GM10266 (cell line): ENCODE results near the gene PCK1.

ENCODE experiments used
- DNase-seq: peaks from one replicate; pipeline ENCODE4 v3.0.0; 2012; ENCODE audit errors: extremely low spot score
- TF ChIP-seq, protein P1 (sequence below): IDR thresholded peaks from 2 replicates; pipeline ENCODE4 v1.5.1; 2012; ENCODE audit warnings: mild to moderate bottlenecking, low read depth; ENCODE audit not compliant: control insufficient read depth, insufficient read depth; ENCODE audit errors: missing control alignments

PCK1 gene

DNA sequence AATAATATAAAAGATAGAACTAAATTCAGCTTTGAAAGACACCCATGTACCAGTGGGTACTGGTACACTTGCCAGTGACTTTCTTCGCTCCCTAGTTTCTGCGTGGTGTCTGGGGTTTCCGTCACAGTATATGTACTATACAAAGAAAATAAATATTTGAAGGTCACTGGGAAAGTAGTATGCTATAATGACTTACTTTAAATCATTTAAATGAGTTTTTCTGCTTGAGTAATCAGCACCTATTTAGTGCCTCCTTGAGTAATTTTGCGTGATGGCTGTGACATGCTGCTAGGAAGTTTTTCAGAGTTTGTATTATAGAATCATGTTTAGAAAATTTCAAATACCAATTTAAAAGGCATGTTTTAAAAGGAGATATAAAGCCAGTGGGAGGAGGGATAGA is 32.8 kb upstream of the PCK1 start:
- TF ChIP-seq, protein P1, sequence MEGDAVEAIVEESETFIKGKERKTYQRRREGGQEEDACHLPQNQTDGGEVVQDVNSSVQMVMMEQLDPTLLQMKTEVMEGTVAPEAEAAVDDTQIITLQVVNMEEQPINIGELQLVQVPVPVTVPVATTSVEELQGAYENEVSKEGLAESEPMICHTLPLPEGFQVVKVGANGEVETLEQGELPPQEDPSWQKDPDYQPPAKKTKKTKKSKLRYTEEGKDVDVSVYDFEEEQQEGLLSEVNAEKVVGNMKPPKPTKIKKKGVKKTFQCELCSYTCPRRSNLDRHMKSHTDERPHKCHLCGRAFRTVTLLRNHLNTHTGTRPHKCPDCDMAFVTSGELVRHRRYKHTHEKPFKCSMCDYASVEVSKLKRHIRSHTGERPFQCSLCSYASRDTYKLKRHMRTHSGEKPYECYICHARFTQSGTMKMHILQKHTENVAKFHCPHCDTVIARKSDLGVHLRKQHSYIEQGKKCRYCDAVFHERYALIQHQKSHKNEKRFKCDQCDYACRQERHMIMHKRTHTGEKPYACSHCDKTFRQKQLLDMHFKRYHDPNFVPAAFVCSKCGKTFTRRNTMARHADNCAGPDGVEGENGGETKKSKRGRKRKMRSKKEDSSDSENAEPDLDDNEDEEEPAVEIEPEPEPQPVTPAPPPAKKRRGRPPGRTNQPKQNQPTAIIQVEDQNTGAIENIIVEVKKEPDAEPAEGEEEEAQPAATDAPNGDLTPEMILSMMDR = no peak

DNA sequence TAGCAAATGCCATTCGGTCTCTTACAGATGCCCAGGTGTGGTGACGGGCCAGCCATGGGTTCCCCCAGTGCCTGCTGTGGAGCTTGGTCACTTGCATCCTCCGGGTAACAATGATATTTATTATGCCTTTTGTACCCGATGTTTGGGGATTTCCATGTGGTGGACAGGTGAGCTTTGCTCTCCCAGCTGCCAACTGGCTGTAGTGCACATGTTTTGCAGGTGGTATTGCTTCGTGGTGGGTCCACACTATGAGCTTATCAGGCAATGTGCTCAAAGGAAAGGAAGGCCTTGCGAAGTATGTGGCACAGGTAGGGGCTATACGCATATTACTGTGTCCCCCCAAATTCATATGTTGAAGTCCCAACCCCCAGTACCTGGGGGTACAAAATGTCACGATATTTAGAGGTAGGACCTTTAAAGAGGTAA is 31.7 kb upstream of the PCK1 start:
- TF ChIP-seq, protein P1 = no peak
- DNase-seq = no peak

More for the DNA sequence above, 32.8 kb upstream of the PCK1 start:
- no peak for DNase-seq

DNA sequence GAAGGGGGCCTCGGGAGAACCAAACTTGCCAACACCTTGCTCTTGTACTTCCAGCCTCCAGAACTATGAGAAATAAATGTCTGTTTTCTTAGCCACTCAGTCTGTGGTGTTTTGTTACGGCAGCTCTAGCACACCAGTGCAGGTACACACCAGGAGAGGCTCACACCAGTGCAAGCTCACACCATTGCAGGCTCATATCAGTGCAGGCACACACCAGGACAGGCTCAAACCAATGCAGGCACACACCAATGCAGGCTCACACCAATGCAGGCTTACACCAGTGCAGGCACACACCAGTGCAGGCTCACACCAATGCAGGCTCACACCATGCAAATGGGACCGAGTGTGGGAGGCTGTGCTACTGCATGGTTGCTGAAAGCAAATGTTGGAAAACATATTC is 31.1 kb upstream of the PCK1 start:
- DNase-seq = no peak
- TF ChIP-seq, protein P1 = no peak

DNA sequence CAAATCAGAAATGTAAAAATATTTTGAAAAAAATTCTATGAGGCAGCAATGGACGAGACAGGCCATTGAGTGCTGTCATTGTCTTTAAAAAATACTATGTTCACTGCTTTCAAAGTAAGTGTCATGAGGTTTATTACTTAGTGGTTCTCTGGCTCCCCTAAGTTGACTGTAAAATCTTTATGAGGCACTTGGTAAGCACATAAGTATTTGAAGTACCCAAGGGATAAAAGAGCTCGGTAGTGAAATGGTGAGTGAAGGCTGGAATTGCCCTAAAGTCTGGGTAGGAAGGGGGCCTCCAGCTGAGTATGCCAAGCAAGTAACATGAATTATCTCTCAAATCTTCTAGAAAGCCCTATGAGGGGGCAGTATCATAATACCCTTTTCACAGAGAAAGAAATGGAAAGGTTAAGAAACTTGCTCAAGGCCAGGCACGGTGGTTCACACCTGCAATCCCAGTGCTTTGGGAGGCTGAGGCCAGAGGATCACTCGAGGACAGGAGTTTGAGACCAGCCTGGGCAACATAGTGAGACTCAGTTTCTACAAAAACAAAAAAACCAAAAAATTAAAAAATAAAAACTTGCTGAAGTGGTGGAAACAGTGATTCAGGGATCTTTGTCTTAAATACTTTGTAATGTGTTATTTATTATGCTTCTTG is 30.5 kb upstream of the PCK1 start:
- no peak for DNase-seq
- TF ChIP-seq, protein P1 = no peak

DNA sequence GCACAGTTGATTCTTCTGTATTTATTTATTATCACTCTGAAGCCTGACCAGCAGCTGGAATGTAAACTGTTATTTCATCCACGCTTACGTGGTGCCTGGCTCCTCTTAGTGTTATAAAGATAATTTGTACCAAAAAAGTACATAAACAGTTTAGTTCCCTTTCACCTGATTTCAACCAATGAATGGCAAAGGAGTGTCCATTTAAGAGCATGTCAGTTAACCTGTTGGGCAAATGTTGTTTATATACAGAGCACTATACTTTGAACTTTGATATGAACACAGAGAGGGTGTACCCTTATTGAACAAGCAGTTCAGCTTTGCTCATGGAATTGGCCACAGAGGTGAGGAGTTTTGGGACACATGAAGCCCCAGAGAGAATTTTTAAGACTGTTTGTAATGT is 28.8 kb upstream of the PCK1 start:
- TF ChIP-seq, protein P1 = no peak
- no peak for DNase-seq

DNA sequence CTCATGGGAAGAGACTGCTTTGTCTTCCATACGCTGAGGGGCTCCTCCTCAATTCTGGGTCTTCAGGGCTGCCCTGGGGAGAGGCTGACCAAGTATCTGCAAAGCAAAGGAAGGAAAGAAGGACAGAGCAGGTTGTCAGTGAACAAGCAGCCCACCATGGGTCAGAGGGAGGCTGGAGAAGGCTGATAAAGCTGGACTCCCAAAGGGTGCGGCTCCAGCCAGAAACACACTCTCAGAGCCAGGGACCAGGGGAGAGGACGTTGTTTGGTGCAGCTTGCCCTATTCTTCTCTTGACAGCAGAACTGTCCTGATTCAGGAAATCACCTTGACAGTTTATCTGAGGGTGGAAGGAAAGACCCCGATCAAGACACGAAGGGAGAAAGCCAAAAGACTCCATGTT is 25.6 kb upstream of the PCK1 start:
- TF ChIP-seq, protein P1 = no peak
- DNase-seq = no peak

DNA sequence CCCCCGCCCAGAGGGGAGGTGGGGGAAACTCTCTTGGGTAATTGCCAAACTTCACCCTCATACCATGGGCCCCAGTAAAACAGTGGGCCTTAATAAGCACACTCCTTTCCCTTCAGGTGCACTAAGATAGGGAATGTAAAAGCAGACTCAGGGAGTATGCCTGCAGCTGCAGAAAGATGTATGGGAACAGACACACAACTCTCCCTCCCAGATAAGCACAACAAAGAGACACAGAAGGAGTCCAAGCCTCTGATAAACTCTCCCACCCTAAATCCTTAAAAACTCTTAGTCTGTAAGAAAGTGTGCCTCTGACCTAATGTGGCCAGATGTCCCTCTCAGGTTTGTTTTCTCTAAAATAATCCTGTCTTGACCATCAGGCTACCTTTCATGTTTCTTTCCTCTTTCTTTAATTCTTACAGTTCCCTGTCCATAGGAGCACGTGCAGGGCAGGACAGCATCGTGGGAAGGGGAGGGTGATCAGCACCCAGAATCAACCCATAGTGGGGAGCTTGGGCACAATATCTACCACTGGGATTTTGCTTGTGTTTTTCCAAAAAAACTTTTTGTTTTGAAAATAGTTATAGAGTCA is 24.7 kb upstream of the PCK1 start:
- TF ChIP-seq, protein P1 = no peak
- DNase-seq = no peak
